Measurements from ENCODE around the gene DSCAM. TPM values are rescaled to one million over a fixed set of nuclear protein-coding genes. Genes with fewer than 3 reads are reported as not detected.

The DSCAM gene
- total and polyA plus RNA-seq, 3 donors from 2014 or later = 0.70 to 2.3 (median 2.0) TPM

GRCh38 chr21:40340357-40340756 lies 506.6 kb downstream of the DSCAM start:
- TF ChIP-seq, protein P1, sequence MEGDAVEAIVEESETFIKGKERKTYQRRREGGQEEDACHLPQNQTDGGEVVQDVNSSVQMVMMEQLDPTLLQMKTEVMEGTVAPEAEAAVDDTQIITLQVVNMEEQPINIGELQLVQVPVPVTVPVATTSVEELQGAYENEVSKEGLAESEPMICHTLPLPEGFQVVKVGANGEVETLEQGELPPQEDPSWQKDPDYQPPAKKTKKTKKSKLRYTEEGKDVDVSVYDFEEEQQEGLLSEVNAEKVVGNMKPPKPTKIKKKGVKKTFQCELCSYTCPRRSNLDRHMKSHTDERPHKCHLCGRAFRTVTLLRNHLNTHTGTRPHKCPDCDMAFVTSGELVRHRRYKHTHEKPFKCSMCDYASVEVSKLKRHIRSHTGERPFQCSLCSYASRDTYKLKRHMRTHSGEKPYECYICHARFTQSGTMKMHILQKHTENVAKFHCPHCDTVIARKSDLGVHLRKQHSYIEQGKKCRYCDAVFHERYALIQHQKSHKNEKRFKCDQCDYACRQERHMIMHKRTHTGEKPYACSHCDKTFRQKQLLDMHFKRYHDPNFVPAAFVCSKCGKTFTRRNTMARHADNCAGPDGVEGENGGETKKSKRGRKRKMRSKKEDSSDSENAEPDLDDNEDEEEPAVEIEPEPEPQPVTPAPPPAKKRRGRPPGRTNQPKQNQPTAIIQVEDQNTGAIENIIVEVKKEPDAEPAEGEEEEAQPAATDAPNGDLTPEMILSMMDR (IDR thresholded peaks at IDR 0.05) = no peak
- no peak for TF ChIP-seq POLR2A (IDR thresholded peaks at IDR 0.05)
- intact Hi-C loops (cut with DNase I; ENCODE audit: low total_unique reads) = no loop called here
- no peaks in the 10 kb centered on the region for H3K9me3 ChIP-seq
- no peak overlapping the region for H3K27ac ChIP-seq
- no peaks in the 10 kb centered on the region for H3K4me1 ChIP-seq
- no peaks in the 10 kb centered on the region for H3K36me3 ChIP-seq (ENCODE audit: low read depth, missing control alignments)
- no peaks in the 10 kb centered on the region for H3K27me3 ChIP-seq
- no peak overlapping the region for H3K4me3 ChIP-seq
- DNase-seq = no peak

- no peaks in the 10 kb centered on the region for H3K4me1 ChIP-seq
- no peak overlapping the region for H3K4me3 ChIP-seq
- no peak overlapping the region for H3K27ac ChIP-seq
- WGBS, 2 donors = 66 to 73% methylated on average over 12 to 18 of the region's 18 CpGs
- no peak for TF ChIP-seq POLR2A (IDR thresholded peaks at IDR 0.05)
- TF ChIP-seq, protein P1 (IDR thresholded peaks at IDR 0.05) = no peak
- no peaks in the 10 kb centered on the region for H3K27me3 ChIP-seq
- intact Hi-C loops (cut with DNase I; ENCODE audit: low total_unique reads) = no loop called here
- no peaks in the 10 kb centered on the region for H3K9me3 ChIP-seq
- no peak for DNase-seq
- no peaks in the 10 kb centered on the region for H3K36me3 ChIP-seq (ENCODE audit: low read depth, missing control alignments)
Measured at GRCh38 chr21:40339050-40339449, 507.9 kb downstream of the DSCAM start.

GRCh38 chr21:40337981-40338380 lies 509.0 kb downstream of the DSCAM start:
- H3K27ac ChIP-seq = no peak overlapping the region
- intact Hi-C loops (cut with DNase I; ENCODE audit: low total_unique reads) = no loop called here

DNA sequence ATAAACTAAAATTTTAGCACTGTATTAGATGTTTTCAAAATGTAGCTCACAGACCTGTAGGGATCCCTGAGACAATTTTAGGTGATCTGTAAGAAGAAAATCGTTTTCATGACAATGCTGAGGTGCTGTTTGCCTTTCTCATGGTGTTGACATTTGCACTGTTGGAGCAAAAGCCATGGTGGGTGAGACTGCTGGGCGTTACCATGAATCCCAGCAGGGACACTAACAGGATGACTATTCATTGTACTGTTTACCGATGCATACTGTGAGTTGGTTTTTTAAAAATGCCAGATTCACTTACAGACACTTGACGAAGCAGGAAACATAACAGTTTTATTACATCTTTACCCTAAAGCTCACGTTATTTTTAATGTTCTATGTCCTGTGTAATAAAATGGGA lies 511.3 kb downstream of the DSCAM start:
- H3K4me1 ChIP-seq = no peaks in the 10 kb centered on the region
- H3K27ac ChIP-seq = no peak overlapping the region
- H3K9me3 ChIP-seq = no peaks in the 10 kb centered on the region
- DNase-seq = no peak
- intact Hi-C loops (cut with DNase I; ENCODE audit: low total_unique reads) = no loop called here
- H3K27me3 ChIP-seq = no peaks in the 10 kb centered on the region
- no peak overlapping the region for H3K4me3 ChIP-seq
- no peaks in the 10 kb centered on the region for H3K36me3 ChIP-seq (ENCODE audit: low read depth, missing control alignments)
- TF ChIP-seq, protein P1 (IDR thresholded peaks at IDR 0.05) = no peak
- no peak for TF ChIP-seq POLR2A (IDR thresholded peaks at IDR 0.05)
- 41% methylated on average over 5 of the region's 5 CpGs for WGBS, 2 donors

More at GRCh38 chr21:40337981-40338380, 509.0 kb downstream of the DSCAM start:
- DNase-seq = no peak
- WGBS, 2 donors = 70 to 79% methylated on average over 13 of the region's 13 CpGs
- no peaks in the 10 kb centered on the region for H3K27me3 ChIP-seq
- no peaks in the 10 kb centered on the region for H3K9me3 ChIP-seq
- H3K36me3 ChIP-seq (ENCODE audit: low read depth, missing control alignments) = no peaks in the 10 kb centered on the region
- no peak overlapping the region for H3K4me3 ChIP-seq
- TF ChIP-seq POLR2A (IDR thresholded peaks at IDR 0.05) = no peak
- TF ChIP-seq, protein P1 (IDR thresholded peaks at IDR 0.05) = no peak
- no peaks in the 10 kb centered on the region for H3K4me1 ChIP-seq

GRCh38 chr21:40334159-40334558 lies 512.8 kb downstream of the DSCAM start:
- Histone ChIP-seq H3K4me3 (no peak overlapping the region), H3K36me3 (ENCODE audit: low read depth, missing control alignments) (no peaks in the 10 kb centered on the region), H3K27me3 (no peaks in the 10 kb centered on the region), H3K9me3 (no peaks in the 10 kb centered on the region), H3K4me1 (no peaks in the 10 kb centered on the region), H3K27ac (no peak overlapping the region)
- intact Hi-C loops (cut with DNase I; ENCODE audit: low total_unique reads) = no loop called here
- no peak for DNase-seq
- 87 to 97% methylated on average over 6 of the region's 6 CpGs for WGBS, 2 donors
- TF ChIP-seq, protein P1 (IDR thresholded peaks at IDR 0.05) = no peak
- no peak for TF ChIP-seq POLR2A (IDR thresholded peaks at IDR 0.05)
